SK-N-SH treated with all-trans-retinoic acid at 6 μM for 48 hours (cell line): ENCODE results near the gene SLC8A2.

Experiments used
- ARNTL ChIP-seq: fragments of 450-650 bp; formaldehyde crosslinking; IDR thresholded peaks from 2 replicates; pipeline ENCODE4 v1.5.0; 2020; ENCODE audit warnings: low read depth, mild to moderate bottlenecking, moderate library complexity, borderline replicate concordance
- CREB5 ChIP-seq: fragments of 250-450 bp; sonication (Bioruptor Pico); IDR thresholded peaks from 2 replicates; pipeline ENCODE4 v1.5.1; 2020; ENCODE audit warnings: low read depth, mild to moderate bottlenecking, moderate library complexity
- CSRNP3 ChIP-seq: fragments of 250-450 bp; sonication (Bioruptor Pico); IDR thresholded peaks from 2 replicates; pipeline ENCODE4 v1.5.1; 2021; ENCODE audit warnings: mild to moderate bottlenecking, moderate library complexity
- ESRRG ChIP-seq: fragments of 250-450 bp; sonication (Bioruptor Pico); IDR thresholded peaks from 2 replicates; pipeline ENCODE4 v1.6.1; 2021; ENCODE audit warnings: mild to moderate bottlenecking
- PATZ1 ChIP-seq: fragments of 250-450 bp; sonication (Bioruptor Pico); IDR thresholded peaks from 2 replicates; pipeline ENCODE4 v1.8.0; 2020; ENCODE audit warnings: mild to moderate bottlenecking, moderate library complexity, borderline replicate concordance
- PPARA ChIP-seq: fragments of 250-450 bp; sonication (Bioruptor Pico); IDR thresholded peaks from 2 replicates; pipeline ENCODE4 v1.5.0; 2020; ENCODE audit warnings: mild to moderate bottlenecking, borderline replicate concordance
- RARB ChIP-seq: fragments of 250-450 bp; sonication (Bioruptor Pico); IDR thresholded peaks from 2 replicates; pipeline ENCODE4 v1.8.0; 2021; ENCODE audit warnings: mild to moderate bottlenecking, moderate library complexity
- ZFP3 ChIP-seq: fragments of 250-450 bp; sonication (Bioruptor Pico); IDR thresholded peaks from 2 replicates; pipeline ENCODE4 v1.5.0; 2020; ENCODE audit warnings: mild to moderate bottlenecking, moderate library complexity
- ZFP30 ChIP-seq: fragments of 450-650 bp; formaldehyde crosslinking; IDR thresholded peaks from 2 replicates; pipeline ENCODE4 v1.5.0; 2022; ENCODE audit warnings: mild to moderate bottlenecking, moderate library complexity
- ZNF565 ChIP-seq: fragments of 450-650 bp; formaldehyde crosslinking; conservative IDR thresholded peaks from 2 replicates; pipeline ENCODE4 v1.5.0; 2020; ENCODE audit warnings: low read depth, mild to moderate bottlenecking, moderate library complexity

- no peak for TF ChIP-seq RARB
- no peak for TF ChIP-seq CSRNP3 (CRISPR knock-in tag)
- TF ChIP-seq PATZ1 (CRISPR knock-in tag) = no peak
- no peak for TF ChIP-seq ZFP30 (CRISPR knock-in tag)
- no peak for TF ChIP-seq ESRRG (CRISPR knock-in tag)
- no peak for TF ChIP-seq ZFP3
- no peak for TF ChIP-seq PPARA (CRISPR knock-in tag)
- TF ChIP-seq CREB5 (CRISPR knock-in tag) = no peak
- no peak for TF ChIP-seq ZNF565 (CRISPR knock-in tag)
- no peak for TF ChIP-seq ARNTL
These were observed 93.4 kb downstream of the SLC8A2 start for GRCh38 chr19:47378246-47378645.
